Stimulated activated naive B cell treated with anti-CD40 and anti-IgM and Interleukin-4, amounts not matched to agents 10 μg/mL and 1 μg/mL and 100 μg/mL, for 72 hours (primary cell): ENCODE results near the gene STXBP1.
"Not testable (repeated sequence)": the region's sequence is repeated elsewhere in the genome, so short reads cannot be mapped to it uniquely, and the experiment has no call there.

Experiments
- ATAC-seq, 2 donors: fragments of 150-1000 bp; cut with Tn5 transposase; replicated peaks; 2 replicates each; pipeline ENCODE4 v1.10.0; 2021; ENCODE audit warnings: moderate library complexity in 1 of 2
- DNase-seq: peaks from one replicate; pipeline ENCODE4 v3.0.0; 2021
- H3K27ac Mint-ChIP-seq: one replicate; pipeline ENCODE4 v1.8.0; 2022; ENCODE audit warnings: mild to moderate bottlenecking, mixed read lengths
- H3K27me3 Mint-ChIP-seq, 2 donors: one replicate each; pipeline ENCODE4 v1.8.0; 2022; ENCODE audit warnings: mixed read lengths in 2 of 2
- H3K36me3 Mint-ChIP-seq, 2 donors: one replicate each; pipeline ENCODE4 v1.8.0; 2022; ENCODE audit warnings: mixed read lengths in 2 of 2, mild to moderate bottlenecking in 1 of 2
- H3K4me1 Mint-ChIP-seq, 2 donors: one replicate each; pipeline ENCODE4 v1.8.0; 2022; ENCODE audit warnings: mixed read lengths in 2 of 2, mild to moderate bottlenecking in 1 of 2
- H3K4me3 Mint-ChIP-seq, 2 donors: one replicate each; pipeline ENCODE4 v1.8.0; 2022; ENCODE audit warnings: mild to moderate bottlenecking in 2 of 2, mixed read lengths in 2 of 2, moderate library complexity in 1 of 2
- H3K9me3 Mint-ChIP-seq, 2 donors: one replicate each; pipeline ENCODE4 v1.8.0; 2022; ENCODE audit warnings: mixed read lengths in 2 of 2, mild to moderate bottlenecking in 1 of 2

The STXBP1 gene

GRCh38 chr9:127621339-127621970, 9.4 kb downstream of the STXBP1 start:
- ATAC-seq, H3K9me3 Mint-ChIP-seq: not testable (repeated sequence)

DNA sequence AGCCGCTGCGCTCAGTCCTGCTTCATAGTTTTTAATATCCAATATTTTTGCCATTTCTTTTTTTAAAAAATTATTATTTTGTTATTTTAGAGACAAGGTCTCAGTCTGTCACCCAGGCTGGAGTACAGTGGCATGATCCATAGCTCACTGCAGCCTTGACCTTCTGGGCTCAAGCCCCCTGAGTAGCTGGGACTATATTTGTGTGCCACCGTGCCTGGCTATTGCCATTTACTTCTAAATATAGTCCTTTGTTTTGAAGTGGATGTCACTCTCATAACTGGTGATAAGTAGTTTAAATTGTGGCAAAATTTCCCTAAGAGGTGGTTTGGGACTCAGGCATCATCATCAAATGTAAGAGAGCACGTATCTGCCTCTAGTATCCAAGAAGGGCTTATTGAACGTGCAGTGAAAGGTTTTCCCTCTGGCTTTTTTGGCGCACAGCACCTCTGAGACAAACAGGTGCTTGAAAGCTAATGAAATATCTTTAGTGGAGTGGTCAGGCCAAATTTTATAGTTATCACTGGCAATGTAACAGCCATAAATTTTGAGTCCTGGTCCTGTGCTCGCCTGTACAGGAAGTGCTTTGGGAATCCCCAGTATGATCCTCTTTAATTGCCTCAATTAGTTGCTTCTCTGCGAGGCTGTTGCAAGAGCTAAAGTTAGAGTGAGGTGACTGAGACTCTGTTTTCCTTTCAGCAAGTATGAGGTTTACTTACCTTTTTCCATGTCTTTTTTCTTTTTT, 14.8 kb downstream of the STXBP1 start:
- H3K36me3 Mint-ChIP-seq = no peaks in the 10 kb centered on the region
- no peak overlapping the region for H3K4me3 Mint-ChIP-seq
- H3K4me1 Mint-ChIP-seq = no peaks in the 10 kb centered on the region
- H3K9me3 Mint-ChIP-seq = peaks cover 0 to 4% of the 10 kb centered on the region in 2 donors
- no peak for DNase-seq
- peaks cover 21 to 43% of the 10 kb centered on the region in 2 donors for H3K27me3 Mint-ChIP-seq
- ATAC-seq = no peak
- H3K27ac Mint-ChIP-seq = no peak overlapping the region

More at GRCh38 chr9:127621339-127621970, 9.4 kb downstream of the STXBP1 start:
- not testable (repeated sequence) for DNase-seq, H3K27ac Mint-ChIP-seq, H3K4me3 Mint-ChIP-seq, H3K36me3 Mint-ChIP-seq, H3K4me1 Mint-ChIP-seq
- peaks cover 7 to 15% of the 10 kb centered on the region in 2 donors for H3K27me3 Mint-ChIP-seq

- Mint-ChIP-seq H3K4me3 (no peak overlapping the region), H3K36me3 (no peaks in the 10 kb centered on the region), H3K27ac (no peak overlapping the region), H3K4me1 (no peaks in the 10 kb centered on the region), H3K27me3 (peaks cover 19 to 43% of the 10 kb centered on the region in 2 donors), H3K9me3 (peaks cover 0 to 4% of the 10 kb centered on the region in 2 donors)
- DNase-seq (no peak), ATAC-seq (no peak)
These were observed 15.4 kb downstream of the STXBP1 start for GRCh38 chr9:127627494-127627855.

GRCh38 chr9:127628758-127629467, 16.8 kb downstream of the STXBP1 start:
- H3K36me3 Mint-ChIP-seq = no peaks in the 10 kb centered on the region
- no peak overlapping the region for H3K4me3 Mint-ChIP-seq
- ATAC-seq (no peak), DNase-seq (no peak)
- no peaks in the 10 kb centered on the region for H3K4me1 Mint-ChIP-seq
- H3K27me3 Mint-ChIP-seq = peaks cover 13 to 51% of the 10 kb centered on the region in 2 donors
- H3K9me3 Mint-ChIP-seq = peaks cover 0 to 4% of the 10 kb centered on the region in 2 donors
- H3K27ac Mint-ChIP-seq = no peak overlapping the region

DNA sequence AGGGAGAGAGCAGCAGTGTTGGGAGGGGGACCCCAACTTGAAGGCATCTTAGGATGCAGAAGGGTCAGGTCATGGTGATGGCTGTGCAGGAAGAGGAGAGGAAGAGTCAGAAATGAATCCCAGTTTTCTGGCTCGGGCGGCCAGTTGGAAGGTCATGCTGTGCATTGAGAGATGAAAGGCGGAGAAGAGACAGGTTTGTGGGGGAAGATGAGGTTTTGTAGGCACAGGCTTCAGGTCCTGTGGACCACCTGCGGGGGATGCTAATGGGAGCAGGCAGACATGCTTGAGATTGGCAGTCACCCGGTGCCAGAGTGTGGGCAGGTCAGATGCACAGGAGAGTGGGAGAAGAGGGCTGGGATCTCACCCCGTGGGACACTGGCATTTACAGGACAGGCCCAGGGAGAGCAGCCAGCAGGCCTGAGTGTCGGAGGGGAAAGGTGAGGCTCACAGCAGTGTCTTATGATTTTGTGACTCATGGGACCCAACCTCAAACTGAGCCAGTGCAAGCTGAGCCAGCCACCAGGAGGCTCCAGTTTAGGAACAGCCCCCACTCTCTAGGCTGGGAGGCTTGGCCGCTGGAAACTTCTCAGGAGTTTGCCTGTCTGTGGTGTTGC, 17.5 kb downstream of the STXBP1 start:
- DNase-seq (no peak), ATAC-seq (no peak)
- Mint-ChIP-seq H3K27ac (no peak overlapping the region), H3K27me3 (peaks cover 13 to 54% of the 10 kb centered on the region in 2 donors), H3K4me1 (no peaks in the 10 kb centered on the region), H3K9me3 (peaks cover 0 to 4% of the 10 kb centered on the region in 2 donors), H3K36me3 (no peaks in the 10 kb centered on the region), H3K4me3 (no peak overlapping the region)

GRCh38 chr9:127633216-127633862, 21.3 kb downstream of the STXBP1 start:
- Mint-ChIP-seq H3K4me1 (no peaks in the 10 kb centered on the region), H3K9me3 (peaks cover 0 to 4% of the 10 kb centered on the region in 2 donors), H3K4me3 (no peak overlapping the region), H3K27ac (no peak overlapping the region), H3K27me3 (peaks cover 10 to 48% of the 10 kb centered on the region in 2 donors), H3K36me3 (no peaks in the 10 kb centered on the region)
- ATAC-seq (no peak), DNase-seq (no peak)

- H3K4me3 Mint-ChIP-seq = no peak overlapping the region
- peaks cover 0 to 4% of the 10 kb centered on the region in 2 donors for H3K9me3 Mint-ChIP-seq
- H3K27ac Mint-ChIP-seq = no peak overlapping the region
- peaks cover 6 to 44% of the 10 kb centered on the region in 2 donors for H3K27me3 Mint-ChIP-seq
- H3K4me1 Mint-ChIP-seq = no peaks in the 10 kb centered on the region
- no peaks in the 10 kb centered on the region for H3K36me3 Mint-ChIP-seq
- ATAC-seq (no peak), DNase-seq (no peak)
These were observed 21.9 kb downstream of the STXBP1 start for GRCh38 chr9:127634021-127634420.

DNA sequence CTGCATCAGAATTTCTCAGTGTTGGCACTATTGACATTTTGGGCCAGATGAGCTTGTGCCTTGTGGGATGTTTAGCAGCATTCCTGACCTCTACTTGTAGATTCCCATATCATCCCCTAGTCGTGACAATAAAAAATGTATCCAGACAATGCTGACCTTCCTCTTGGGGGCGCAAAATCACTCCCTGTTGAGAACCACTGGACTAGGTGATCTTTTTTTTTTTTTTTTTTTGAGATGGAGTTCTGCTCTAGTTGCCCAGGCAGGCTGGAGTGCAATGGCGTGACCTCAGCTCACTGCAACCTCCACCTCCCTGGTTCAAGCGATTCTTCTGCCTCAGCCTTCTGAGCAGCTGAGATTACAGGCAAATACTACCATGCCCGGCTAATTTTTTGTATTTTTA, 22.6 kb downstream of the STXBP1 start:
- Mint-ChIP-seq H3K4me1 (no peaks in the 10 kb centered on the region), H3K9me3 (peaks cover 0 to 4% of the 10 kb centered on the region in 2 donors), H3K36me3 (no peaks in the 10 kb centered on the region), H3K27me3 (peaks cover 0 to 38% of the 10 kb centered on the region in 2 donors), H3K4me3 (no peak overlapping the region), H3K27ac (no peak overlapping the region)
- DNase-seq (no peak), ATAC-seq (no peak)

- Mint-ChIP-seq H3K27me3 (peaks cover 0 to 34% of the 10 kb centered on the region in 2 donors), H3K27ac (no peak overlapping the region), H3K4me1 (no peaks in the 10 kb centered on the region), H3K4me3 (no peak overlapping the region), H3K36me3 (no peaks in the 10 kb centered on the region), H3K9me3 (peaks cover 0 to 4% of the 10 kb centered on the region in 2 donors)
- ATAC-seq (no peak), DNase-seq (no peak)
These were observed 23.2 kb downstream of the STXBP1 start for GRCh38 chr9:127635201-127635735.

GRCh38 chr9:127637322-127637847, 25.3 kb downstream of the STXBP1 start:
- Mint-ChIP-seq H3K27ac (no peak overlapping the region), H3K4me3 (no peak overlapping the region), H3K4me1 (no peaks in the 10 kb centered on the region), H3K9me3 (no peaks in the 10 kb centered on the region), H3K36me3 (no peaks in the 10 kb centered on the region), H3K27me3 (peaks cover 0 to 25% of the 10 kb centered on the region in 2 donors)
- no peak for ATAC-seq
- no peak for DNase-seq

GRCh38 chr9:127640908-127641545, 28.9 kb downstream of the STXBP1 start:
- Mint-ChIP-seq H3K27ac (no peak overlapping the region), H3K9me3 (no peaks in the 10 kb centered on the region), H3K36me3 (no peaks in the 10 kb centered on the region), H3K27me3 (peaks cover 10 to 15% of the 10 kb centered on the region in 2 donors), H3K4me3 (no peak overlapping the region), H3K4me1 (no peaks in the 10 kb centered on the region)
- ATAC-seq (no peak), DNase-seq (no peak)

- H3K36me3 Mint-ChIP-seq = no peaks in the 10 kb centered on the region
- no peaks in the 10 kb centered on the region for H3K4me1 Mint-ChIP-seq
- DNase-seq (no peak), ATAC-seq (no peak)
- H3K9me3 Mint-ChIP-seq = no peaks in the 10 kb centered on the region
- H3K27me3 Mint-ChIP-seq = peaks cover 8 to 10% of the 10 kb centered on the region in 2 donors
- no peak overlapping the region for H3K4me3 Mint-ChIP-seq
- no peak overlapping the region for H3K27ac Mint-ChIP-seq
These were observed 30.1 kb downstream of the STXBP1 start for GRCh38 chr9:127642082-127642740.
